IMR-90 (cell line): ENCODE results near the gene SARM1. TPM values are rescaled to one million over a fixed set of nuclear protein-coding genes. Genes with fewer than 3 reads are reported as not detected.

ENCODE experiments used
- ATAC-seq: fragments of 200-7000 bp; cut with Tn5 transposase; 2 replicates; pipeline ENCODE4 v1.9.1; 2020; ENCODE audit warnings: low read depth, mild to moderate bottlenecking, moderate library complexity
- BruUV-seq: library from RNA; stranded (reverse); fragments of 400-500 nt; replicated peaks from 2 replicates; lab custom pipeline; 2021; lab: Mats Ljungman, UMichigan
- CTCF ChIA-PET: fragments of 300-600 bp; formaldehyde crosslinking; extraction: SDS; loops from one replicate; lab custom pipeline; 2021; ENCODE audit warnings: antibody characterized with exemption; lab: Yijun Ruan, JAX
- POLR2A ChIA-PET: fragments of 300-600 bp; sonication (Branson Sonifier 250); formaldehyde crosslinking; loops from one replicate; lab custom pipeline; 2022; ENCODE audit warnings: antibody characterized with exemption; ENCODE audit not compliant: unreplicated experiment; lab: Charles Lee
- DNase-seq: peaks from one replicate; pipeline ENCODE4 v3.0.0; 2013
- H2AFZ ChIP-seq: replicated peaks from 2 replicates; pipeline ENCODE3; 2013; ENCODE audit warnings: low read length, mild to moderate bottlenecking; ENCODE audit not compliant: poor library complexity
- H2AK5ac ChIP-seq: 2 replicates; pipeline ENCODE4 v1.6.1; 2013; ENCODE audit warnings: low read depth, low read length, inconsistent platforms
- H2AK9ac ChIP-seq: replicated peaks from 2 replicates; pipeline ENCODE3; 2013; ENCODE audit warnings: mild to moderate bottlenecking, low read depth, low read length, moderate library complexity; ENCODE audit not compliant: poor library complexity
- H2BK120ac ChIP-seq: 2 replicates; pipeline ENCODE4 v1.6.1; 2013; ENCODE audit warnings: low read depth, low read length, inconsistent platforms
- H2BK15ac ChIP-seq: 3 replicates; pipeline ENCODE4 v1.6.1; 2013; ENCODE audit warnings: low read depth, low read length, inconsistent platforms
- H2BK20ac ChIP-seq: 2 replicates; pipeline ENCODE4 v1.6.1; 2013; ENCODE audit warnings: low read depth, mild to moderate bottlenecking, inconsistent platforms, low read length, moderate library complexity
- H2BK5ac ChIP-seq: 2 replicates; pipeline ENCODE4 v1.6.1; 2013; ENCODE audit warnings: mild to moderate bottlenecking, low read depth, low read length, inconsistent platforms; ENCODE audit not compliant: poor library complexity, severe bottlenecking
- H3K14ac ChIP-seq: replicated peaks from 2 replicates; pipeline ENCODE4 v1.6.1; 2013; ENCODE audit warnings: low read depth, low read length, inconsistent platforms
- H3K18ac ChIP-seq: 2 replicates; pipeline ENCODE4 v1.6.1; 2013; ENCODE audit warnings: low read depth, low read length, control low read depth
- H3K23ac ChIP-seq: 2 replicates; pipeline ENCODE4 v1.6.1; 2013; ENCODE audit warnings: low read depth, low read length, inconsistent platforms
- H3K27ac ChIP-seq: 2 replicates; pipeline ENCODE4 v1.5.1; 2013; ENCODE audit warnings: mild to moderate bottlenecking, control low read depth, low read length; ENCODE audit not compliant: insufficient read depth
- H3K27me3 ChIP-seq: 2 replicates; pipeline ENCODE4 v1.6.1; 2013; ENCODE audit warnings: low read length; ENCODE audit not compliant: control insufficient read depth, insufficient read depth
- H3K36me3 ChIP-seq: 2 replicates; pipeline ENCODE4 v1.6.1; 2013; ENCODE audit warnings: low read length, mixed read lengths; ENCODE audit not compliant: control insufficient read depth, insufficient read depth
- H3K4ac ChIP-seq: 2 replicates; pipeline ENCODE4 v1.6.1; 2013; ENCODE audit warnings: low read depth, low read length, inconsistent platforms
- H3K4me1 ChIP-seq: 2 replicates; pipeline ENCODE4 v1.6.1; 2013; ENCODE audit warnings: low read length, mixed read lengths; ENCODE audit not compliant: control insufficient read depth, insufficient read depth
- H3K4me2 ChIP-seq: 2 replicates; pipeline ENCODE4 v1.6.1; 2013; ENCODE audit warnings: low read depth, mild to moderate bottlenecking, control low read depth, low read length, moderate library complexity
- H3K4me3 ChIP-seq: 2 replicates; pipeline ENCODE4 v1.5.1; 2013; ENCODE audit warnings: low read depth, mild to moderate bottlenecking, control low read depth, low read length, moderate library complexity; ENCODE audit not compliant: insufficient read depth
- H3K56ac ChIP-seq: 2 replicates; pipeline ENCODE4 v1.6.1; 2013; ENCODE audit warnings: low read length, inconsistent platforms; ENCODE audit not compliant: insufficient read depth; ENCODE audit errors: extremely low read depth
- H3K79me1 ChIP-seq, 2 experiments: 2 replicates each; pipeline ENCODE4 v1.6.1; 2013; ENCODE audit warnings: low read length in 2 of 2, inconsistent platforms in 1 of 2, low read depth in 1 of 2
- H3K9ac ChIP-seq: 2 replicates; pipeline ENCODE4 v1.6.1; 2013; ENCODE audit warnings: low read depth, low read length, control low read depth
- H3K9me1 ChIP-seq: 2 replicates; pipeline ENCODE4 v1.6.1; 2013; ENCODE audit warnings: low read length, inconsistent platforms; ENCODE audit not compliant: insufficient read depth
- H3K9me3 ChIP-seq: 2 replicates; pipeline ENCODE4 v1.6.1; 2013; ENCODE audit warnings: low read length; ENCODE audit not compliant: control insufficient read depth, insufficient read depth
- H4K20me1 ChIP-seq: 2 replicates; pipeline ENCODE4 v1.6.1; 2013; ENCODE audit warnings: low read length, inconsistent platforms; ENCODE audit not compliant: insufficient read depth
- H4K5ac ChIP-seq: 2 replicates; pipeline ENCODE4 v1.6.1; 2013; ENCODE audit warnings: mild to moderate bottlenecking, low read depth, low read length, control low read depth
- H4K8ac ChIP-seq, 2 experiments: 2 replicates each; pipeline ENCODE4 v1.6.1; 2013; ENCODE audit warnings: low read depth in 2 of 2, low read length in 2 of 2, control low read depth in 1 of 2, inconsistent platforms in 1 of 2
- H4K91ac ChIP-seq: 2 replicates; pipeline ENCODE4 v1.6.1; 2013; ENCODE audit warnings: low read depth, low read length, inconsistent platforms; ENCODE audit not compliant: insufficient read depth
- CEBPB ChIP-seq: IDR thresholded peaks from 2 replicates; pipeline ENCODE4 v1.6.1; 2012; ENCODE audit warnings: low read depth, low read length, improper control_type of control experiment
- FOS ChIP-seq: fragments of 150-350 bp; IDR thresholded peaks from 2 replicates; pipeline ENCODE4 v1.6.1; 2016; ENCODE audit warnings: low read depth, low read length
- WGBS, 2 experiments: methylation state at CpG; one replicate each; pipeline versions ENCODE4 v1.1.5 to v1.1.7; 2013; ENCODE audit warnings: missing lambda C conversion rate in 2 of 2; ENCODE audit not compliant: insufficient read length in 1 of 2; ENCODE audit errors: extremely low coverage in 2 of 2; 5-methylcytosine and 5-hydroxymethylcytosine counted together
- dilution Hi-C: fragments of 300-500 bp; cut with HindIII; formaldehyde crosslinking; loops from one replicate; pipeline ENCODE4 v1.14.3; 2018; ENCODE audit warnings: low sequenced_read_pairs; ENCODE audit not compliant: unreplicated experiment
- in situ Hi-C: fragments of 300-500 bp; cut with MboI; formaldehyde crosslinking; loops from 3 replicates; pipeline ENCODE4 v1.14.3; 2019; ENCODE audit warnings: low sequenced_read_pairs, inconsistent platforms, mixed read lengths
- intact Hi-C: fragments of 100-400 bp; cut with micrococcal nuclease; formaldehyde crosslinking; loops from 2 replicates; pipeline ENCODE4 v1.10.0; 2022
- polyA plus RNA-seq, 3 experiments: library from polyadenylated mRNA; depleted of rRNA; stranded (reverse); fragments of >200 nt; gene quantifications; 2 replicates each; pipeline ENCODE4 v1.2.3, GENCODE V29; 2012; ENCODE audit warnings: low replicate concordance in 1 of 3
- total RNA-seq: library from RNA; depleted of rRNA; stranded (reverse); fragments of >200 nt; gene quantifications from 2 replicates; pipeline ENCODE4 v1.2.3, GENCODE V29; 2012

The SARM1 gene
- total and polyA plus RNA-seq, 2 of the 4 experiments (the other 2 are of a cell fraction), result 3.4 to 11.4 TPM

- Histone ChIP-seq H3K9me3 (no peaks in the 10 kb centered on the region), H3K79me1 (no peaks in the 10 kb centered on the region), H3K36me3 (peaks cover 38% of the 10 kb centered on the region), H3K56ac (no peak overlapping the region), H4K8ac (no peak overlapping the region), H3K27me3 (no peaks in the 10 kb centered on the region), H3K4me3 (no peak overlapping the region), H3K14ac (no peak overlapping the region), H4K91ac (no peak overlapping the region), H3K4ac (no peak overlapping the region), H2AFZ (no peak overlapping the region), H3K9ac (no peak overlapping the region), H3K27ac (peak overlapping the region; percentile 20; the same call in 1 of the 2 replicates), H3K23ac (no peak overlapping the region), H3K4me2 (no peak overlapping the region), H2AK5ac (no peak overlapping the region), H2BK15ac (no peak overlapping the region), H4K20me1 (no peaks in the 10 kb centered on the region), H3K4me1 (peaks cover 9% of the 10 kb centered on the region), H3K9me1 (peaks cover 18% of the 10 kb centered on the region; the same call in 1 of the 2 replicates), H2BK5ac (no peak overlapping the region), H4K5ac (no peak overlapping the region), H2BK120ac (no peak overlapping the region), H2BK20ac (no peak overlapping the region), H3K18ac (no peak overlapping the region), H2AK9ac (no peak overlapping the region)
- in situ Hi-C loops, result no loop called here
- dilution Hi-C loops, result no loop called here
- ATAC-seq, result peak; percentile 84
- POLR2A ChIA-PET, result no interaction called here
- BruUV-seq, result no TSS peak
- DNase-seq, result peak; percentile 64
- CTCF ChIA-PET, result interaction anchor here (1.1 kb wide), 1 partner anchor 22 kb away, joined by 6 read pairs; no protein-coding TSS in a partner anchor
- WGBS, 2 experiments, result no CpG with 5 or more reads among the region's 7 CpGs
- TF ChIP-seq CEBPB (peak; percentile 62; the same call in 1 of the 2 replicates), FOS (no peak)
- intact Hi-C loops, result no loop called here
These were observed 23.0 kb downstream of the SARM1 start for GRCh38 chr17:28394337-28395116.
